Measurements from ENCODE around the gene BCAP29. TPM values are rescaled to one million over a fixed set of nuclear protein-coding genes. Genes with fewer than 3 reads are reported as not detected.

The BCAP29 gene, protein sequence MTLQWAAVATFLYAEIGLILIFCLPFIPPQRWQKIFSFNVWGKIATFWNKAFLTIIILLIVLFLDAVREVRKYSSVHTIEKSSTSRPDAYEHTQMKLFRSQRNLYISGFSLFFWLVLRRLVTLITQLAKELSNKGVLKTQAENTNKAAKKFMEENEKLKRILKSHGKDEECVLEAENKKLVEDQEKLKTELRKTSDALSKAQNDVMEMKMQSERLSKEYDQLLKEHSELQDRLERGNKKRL
- 42.9 TPM for total RNA-seq

GRCh38 chr7:107579885-107580715 lies at the start of gene BCAP29:
Gene BCAP29 (plus strand): TSS chr7:107580246. CDS start chr7:107580773, 527 bp downstream.

DNA sequence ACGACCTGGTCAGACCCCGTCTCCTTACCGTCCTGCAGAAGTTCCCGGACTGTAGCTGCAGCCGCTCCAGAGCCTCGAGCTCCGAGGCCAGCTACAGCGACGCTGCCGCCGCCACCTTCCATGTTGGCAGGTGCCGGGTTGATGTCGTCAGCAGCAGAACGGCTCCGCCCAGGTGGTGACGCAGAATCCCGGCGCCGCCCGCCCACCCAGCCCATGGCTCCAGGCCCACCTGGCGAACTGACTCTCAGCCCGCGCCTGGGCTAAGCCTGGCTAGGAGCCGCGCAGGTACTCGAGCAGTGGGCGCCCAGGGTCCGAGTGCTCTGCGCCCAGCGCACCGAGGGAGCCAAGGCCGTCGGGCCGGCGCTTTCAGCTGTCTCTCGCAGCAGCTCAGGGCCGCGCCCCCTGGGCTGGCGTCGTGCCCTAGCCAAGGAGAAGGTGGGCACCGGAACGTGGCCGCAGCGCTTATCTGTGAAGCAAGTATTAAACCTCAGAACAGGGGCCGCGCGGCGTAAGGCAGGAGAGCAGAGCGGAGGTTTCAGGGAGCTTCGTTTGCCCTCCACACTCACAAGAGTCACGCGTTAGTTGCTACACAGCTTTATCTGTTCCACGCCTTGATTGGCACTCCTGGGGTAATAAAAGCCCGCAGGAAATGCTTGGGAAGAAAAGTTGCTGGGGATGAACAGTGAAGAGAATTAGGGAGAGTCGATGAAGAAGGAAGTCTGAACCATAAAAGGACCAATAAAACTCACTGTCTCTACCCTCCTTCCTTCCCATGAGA lies 16.1 kb upstream of the BCAP29 start, which contains the start of the genes COG5 and DUS4L:
Gene COG5, minus strand, starts transcription at position 146 of the 778 bp plus-strand sequence. Its CDS starts 24 bp downstream, at position 122.
Gene DUS4L, plus strand, starts transcription at position 197 of the 778 bp plus-strand sequence. CDS start 3,100 bp downstream, outside the sequence.

DNA sequence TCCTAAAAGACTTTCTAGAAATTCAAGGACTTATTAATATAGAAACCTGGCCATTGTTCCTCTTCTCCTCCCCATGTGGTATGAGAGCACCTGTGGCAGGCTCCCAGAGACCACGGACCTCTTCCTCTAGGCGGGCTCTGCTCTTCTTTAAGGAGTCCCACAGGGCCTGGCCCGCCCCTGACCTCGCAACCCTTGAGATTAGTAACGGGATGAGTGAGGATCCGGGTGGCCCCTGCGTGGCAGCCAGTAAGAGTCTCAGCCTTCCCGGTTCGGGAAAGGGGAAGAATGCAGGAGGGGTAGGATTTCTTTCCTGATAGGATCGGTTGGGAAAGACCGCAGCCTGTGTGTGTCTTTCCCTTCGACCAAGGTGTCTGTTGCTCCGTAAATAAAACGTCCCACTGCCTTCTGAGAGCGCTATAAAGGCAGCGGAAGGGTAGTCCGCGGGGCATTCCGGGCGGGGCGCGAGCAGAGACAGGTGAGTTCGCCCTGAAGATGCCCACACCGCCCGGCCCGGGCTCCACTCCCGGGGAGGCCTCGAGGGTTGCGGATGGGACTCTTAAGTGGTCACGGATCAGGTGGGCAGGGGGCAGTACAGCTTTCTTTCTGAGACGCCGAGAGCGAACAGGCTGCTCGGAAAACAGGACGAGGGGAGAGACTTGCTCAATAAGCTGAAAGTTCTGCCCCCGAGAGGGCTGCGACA lies 80.5 kb downstream of the BCAP29 start, which contains the start of gene SLC26A4:
Gene SLC26A4, plus strand, starts transcription at position 448 of the 700 bp plus-strand sequence. CDS start 814 bp downstream, outside the sequence.

Small RNA genes within 50 kb of the gene (small RNA-seq; reads per million reads assigned to genes)
- not detected for gene BANF1P5 (ENCODE audit: low replicate concordance)
- not detected for gene RF01233 (ENCODE audit: low replicate concordance)

Other genes starting within 250 kb of the BCAP29 start
- not detected for gene GPR22, start 110.2 kb upstream of the BCAP29 start, total RNA-seq
- 64.9 TPM for gene COG5, start 16.3 kb upstream of the BCAP29 start, total RNA-seq
- gene DUS4L, start 16.3 kb upstream of the BCAP29 start, total RNA-seq = 12.4 TPM
- gene SLC26A4, start 80.6 kb downstream of the BCAP29 start, total RNA-seq = 3.2 TPM
- 19.3 TPM for gene CBLL1, start 163.9 kb downstream of the BCAP29 start, total RNA-seq
- not detected for gene SLC26A3, start 223.0 kb downstream of the BCAP29 start, total RNA-seq

Data from metanephros (tissue), 2 donors.